Lower lobe of right lung (tissue), 2 donors: ENCODE measurements around the gene SBF2. TPM values are rescaled to one million over a fixed set of nuclear protein-coding genes. Genes with fewer than 3 reads are reported as not detected.

Source experiments
- ATAC-seq, 2 donors: fragments of 200-7000 bp; cut with Tn5 transposase; one replicate each; pipeline ENCODE4 v1.9.1; 2020 to 2022; ENCODE audit warnings: mild to moderate bottlenecking in 2 of 2, moderate library complexity in 2 of 2
- DNase-seq: peaks from one replicate; pipeline ENCODE4 v3.0.0-alpha.2; 2020
- H3K27ac ChIP-seq: fragments of 200-600 bp; one replicate; pipeline ENCODE4 v1.8.0; 2022
- H3K27me3 ChIP-seq: fragments of 200-600 bp; one replicate; pipeline ENCODE4 v1.8.0; 2022; ENCODE audit warnings: low read depth
- H3K36me3 ChIP-seq: fragments of 200-600 bp; one replicate; pipeline ENCODE4 v1.8.0; 2022; ENCODE audit warnings: mild to moderate bottlenecking
- H3K4me1 ChIP-seq: fragments of 200-600 bp; one replicate; pipeline ENCODE4 v1.8.0; 2022
- H3K4me3 ChIP-seq: fragments of 200-600 bp; one replicate; pipeline ENCODE4 v1.8.0; 2022; ENCODE audit warnings: mild to moderate bottlenecking
- H3K9me3 ChIP-seq: fragments of 200-600 bp; one replicate; pipeline ENCODE4 v1.8.0; 2022
- intact Hi-C: fragments of 100-400 bp; cut with DNase I; formaldehyde crosslinking; loops from one replicate; pipeline ENCODE4 v1.11.0; 2022
- total RNA-seq: library from RNA; stranded (reverse); fragmentation: NEBNext Ultra II Directional; extraction: Animal tissue kit (Norgen Biotek cat#: 25700); gene quantifications from one replicate; pipeline ENCODE4 v1.2.1, GENCODE V29; 2021
- TF ChIP-seq, protein P1 (sequence below): fragments of 200-600 bp; IDR thresholded peaks from one replicate; pipeline ENCODE4 v1.8.0; 2022; ENCODE audit warnings: antibody characterized with exemption, mild to moderate bottlenecking
- donor health status: DM: no; HTN: yes; CAD: no; lungs with severe emphysema.

The SBF2 gene
- total RNA-seq, 1 donor from 2014 or later: 41.3 TPM

- Histone ChIP-seq H3K4me3 (no peak overlapping the region), H3K27ac (peak overlapping the region; percentile 26), H3K36me3 (peaks cover 64% of the 10 kb centered on the region), H3K4me1 (peaks cover 21% of the 10 kb centered on the region), H3K9me3 (no peaks in the 10 kb centered on the region), H3K27me3 (no peaks in the 10 kb centered on the region)
- intact Hi-C loops: no loop called here
- TF ChIP-seq, protein P1, sequence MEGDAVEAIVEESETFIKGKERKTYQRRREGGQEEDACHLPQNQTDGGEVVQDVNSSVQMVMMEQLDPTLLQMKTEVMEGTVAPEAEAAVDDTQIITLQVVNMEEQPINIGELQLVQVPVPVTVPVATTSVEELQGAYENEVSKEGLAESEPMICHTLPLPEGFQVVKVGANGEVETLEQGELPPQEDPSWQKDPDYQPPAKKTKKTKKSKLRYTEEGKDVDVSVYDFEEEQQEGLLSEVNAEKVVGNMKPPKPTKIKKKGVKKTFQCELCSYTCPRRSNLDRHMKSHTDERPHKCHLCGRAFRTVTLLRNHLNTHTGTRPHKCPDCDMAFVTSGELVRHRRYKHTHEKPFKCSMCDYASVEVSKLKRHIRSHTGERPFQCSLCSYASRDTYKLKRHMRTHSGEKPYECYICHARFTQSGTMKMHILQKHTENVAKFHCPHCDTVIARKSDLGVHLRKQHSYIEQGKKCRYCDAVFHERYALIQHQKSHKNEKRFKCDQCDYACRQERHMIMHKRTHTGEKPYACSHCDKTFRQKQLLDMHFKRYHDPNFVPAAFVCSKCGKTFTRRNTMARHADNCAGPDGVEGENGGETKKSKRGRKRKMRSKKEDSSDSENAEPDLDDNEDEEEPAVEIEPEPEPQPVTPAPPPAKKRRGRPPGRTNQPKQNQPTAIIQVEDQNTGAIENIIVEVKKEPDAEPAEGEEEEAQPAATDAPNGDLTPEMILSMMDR: no peak
- no peak for ATAC-seq
- DNase-seq: no peak
Measured at GRCh38 chr11:9739123-9739900, 554.7 kb downstream of the SBF2 start.

DNA sequence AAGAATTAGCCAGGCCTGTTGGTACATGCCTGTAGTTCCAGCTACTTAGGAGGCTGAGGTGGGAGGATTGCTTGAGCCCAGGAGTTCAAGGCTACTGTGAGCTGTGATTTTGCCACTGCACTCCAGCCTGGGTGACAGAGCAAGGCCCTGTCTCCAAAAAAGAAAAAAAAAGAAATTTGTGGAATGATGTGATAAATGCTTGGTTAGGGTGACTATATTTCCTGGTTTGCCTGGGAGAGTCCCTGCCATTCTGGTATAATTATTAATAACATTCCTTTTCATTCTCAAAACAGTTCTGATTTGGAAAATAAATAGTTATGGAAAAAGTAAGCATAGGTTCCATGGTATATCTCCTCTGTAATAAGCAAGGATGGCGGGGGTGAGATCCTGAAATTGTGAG lies 555.3 kb downstream of the SBF2 start:
- intact Hi-C loops: no loop called here
- TF ChIP-seq, protein P1: no peak
- Histone ChIP-seq H3K27me3 (no peaks in the 10 kb centered on the region), H3K9me3 (no peaks in the 10 kb centered on the region), H3K4me3 (no peak overlapping the region), H3K36me3 (peaks cover 69% of the 10 kb centered on the region), H3K27ac (no peak overlapping the region), H3K4me1 (peaks cover 21% of the 10 kb centered on the region)
- ATAC-seq (no peak), DNase-seq (no peak)

- H3K27ac ChIP-seq: no peak overlapping the region
- ATAC-seq: peak; percentile 33 to 89
- TF ChIP-seq, protein P1: no peak
- H3K4me3 ChIP-seq: no peak overlapping the region
- H3K4me1 ChIP-seq: peaks cover 21% of the 10 kb centered on the region
- DNase-seq: no peak
- H3K9me3 ChIP-seq: no peaks in the 10 kb centered on the region
- H3K36me3 ChIP-seq: peaks cover 75% of the 10 kb centered on the region
- intact Hi-C loops: no loop called here
- H3K27me3 ChIP-seq: no peaks in the 10 kb centered on the region
Measured at GRCh38 chr11:9738116-9738515, 555.9 kb downstream of the SBF2 start.

DNA sequence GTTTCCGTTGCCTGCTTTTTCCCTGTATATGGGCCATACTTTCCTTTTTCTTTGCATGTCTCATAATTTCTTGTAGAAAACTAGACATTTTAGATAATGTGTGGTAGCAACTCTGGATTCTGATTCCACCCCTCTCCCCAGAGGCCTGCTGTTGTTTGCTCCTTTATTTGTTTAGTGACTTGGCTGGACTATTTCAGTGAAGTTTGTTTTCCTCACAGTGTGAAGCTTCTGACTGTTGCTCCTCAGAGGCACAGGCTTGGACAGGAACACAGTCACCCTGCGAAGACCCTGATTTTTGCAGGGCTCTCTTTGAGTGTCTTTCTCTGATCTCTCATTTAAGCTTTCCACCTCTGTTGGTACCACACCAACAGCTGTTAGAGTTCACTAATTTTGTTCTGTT lies 557.7 kb downstream of the SBF2 start:
- peaks cover 73% of the 10 kb centered on the region for H3K36me3 ChIP-seq
- no peak for ATAC-seq
- TF ChIP-seq, protein P1: no peak
- no peaks in the 10 kb centered on the region for H3K27me3 ChIP-seq
- H3K27ac ChIP-seq: no peak overlapping the region
- H3K4me3 ChIP-seq: no peak overlapping the region
- intact Hi-C loops: no loop called here
- H3K9me3 ChIP-seq: no peaks in the 10 kb centered on the region
- H3K4me1 ChIP-seq: peaks cover 21% of the 10 kb centered on the region
- no peak for DNase-seq

GRCh38 chr11:9735919-9736318 lies 558.1 kb downstream of the SBF2 start:
- ATAC-seq (no peak), DNase-seq (no peak)
- Histone ChIP-seq H3K27ac (no peak overlapping the region), H3K4me3 (no peak overlapping the region), H3K27me3 (no peaks in the 10 kb centered on the region), H3K36me3 (peaks cover 69% of the 10 kb centered on the region), H3K4me1 (peaks cover 21% of the 10 kb centered on the region), H3K9me3 (no peaks in the 10 kb centered on the region)
- TF ChIP-seq, protein P1: no peak
- intact Hi-C loops: no loop called here
